IMR-90 (cell line): ENCODE data around the gene IL17RE. TPM values are rescaled to one million over a fixed set of nuclear protein-coding genes. Genes with fewer than 3 reads are reported as not detected.
A peak's percentile ranks its signal among the peaks of the same experiment; 100 is the strongest.

Experiments used
- ATAC-seq: fragments of 200-7000 bp; cut with Tn5 transposase; 2 replicates; pipeline ENCODE4 v1.9.1; 2020; ENCODE audit warnings: low read depth, mild to moderate bottlenecking, moderate library complexity
- BruUV-seq: library from RNA; stranded (reverse); fragments of 400-500 nt; replicated peaks from 2 replicates; lab custom pipeline; 2021; lab: Mats Ljungman, UMichigan
- CTCF ChIA-PET: fragments of 300-600 bp; formaldehyde crosslinking; extraction: SDS; loops from one replicate; lab custom pipeline; 2021; ENCODE audit warnings: antibody characterized with exemption; lab: Yijun Ruan, JAX
- POLR2A ChIA-PET: fragments of 300-600 bp; sonication (Branson Sonifier 250); formaldehyde crosslinking; loops from one replicate; lab custom pipeline; 2022; ENCODE audit warnings: antibody characterized with exemption; ENCODE audit not compliant: unreplicated experiment; lab: Charles Lee
- DNase-seq: peaks from one replicate; pipeline ENCODE4 v3.0.0; 2013
- H2AFZ ChIP-seq: replicated peaks from 2 replicates; pipeline ENCODE3; 2013; ENCODE audit warnings: low read length, mild to moderate bottlenecking; ENCODE audit not compliant: poor library complexity
- H2AK5ac ChIP-seq: 2 replicates; pipeline ENCODE4 v1.6.1; 2013; ENCODE audit warnings: low read depth, low read length, inconsistent platforms
- H2AK9ac ChIP-seq: replicated peaks from 2 replicates; pipeline ENCODE3; 2013; ENCODE audit warnings: mild to moderate bottlenecking, low read depth, low read length, moderate library complexity; ENCODE audit not compliant: poor library complexity
- H2BK120ac ChIP-seq: 2 replicates; pipeline ENCODE4 v1.6.1; 2013; ENCODE audit warnings: low read depth, low read length, inconsistent platforms
- H2BK15ac ChIP-seq: 3 replicates; pipeline ENCODE4 v1.6.1; 2013; ENCODE audit warnings: low read depth, low read length, inconsistent platforms
- H2BK20ac ChIP-seq: 2 replicates; pipeline ENCODE4 v1.6.1; 2013; ENCODE audit warnings: low read depth, mild to moderate bottlenecking, inconsistent platforms, low read length, moderate library complexity
- H2BK5ac ChIP-seq: 2 replicates; pipeline ENCODE4 v1.6.1; 2013; ENCODE audit warnings: mild to moderate bottlenecking, low read depth, low read length, inconsistent platforms; ENCODE audit not compliant: poor library complexity, severe bottlenecking
- H3K14ac ChIP-seq: replicated peaks from 2 replicates; pipeline ENCODE4 v1.6.1; 2013; ENCODE audit warnings: low read depth, low read length, inconsistent platforms
- H3K18ac ChIP-seq: 2 replicates; pipeline ENCODE4 v1.6.1; 2013; ENCODE audit warnings: low read depth, low read length, control low read depth
- H3K23ac ChIP-seq: 2 replicates; pipeline ENCODE4 v1.6.1; 2013; ENCODE audit warnings: low read depth, low read length, inconsistent platforms
- H3K27ac ChIP-seq: 2 replicates; pipeline ENCODE4 v1.5.1; 2013; ENCODE audit warnings: mild to moderate bottlenecking, control low read depth, low read length; ENCODE audit not compliant: insufficient read depth
- H3K27me3 ChIP-seq: 2 replicates; pipeline ENCODE4 v1.6.1; 2013; ENCODE audit warnings: low read length; ENCODE audit not compliant: control insufficient read depth, insufficient read depth
- H3K36me3 ChIP-seq: 2 replicates; pipeline ENCODE4 v1.6.1; 2013; ENCODE audit warnings: low read length, mixed read lengths; ENCODE audit not compliant: control insufficient read depth, insufficient read depth
- H3K4ac ChIP-seq: 2 replicates; pipeline ENCODE4 v1.6.1; 2013; ENCODE audit warnings: low read depth, low read length, inconsistent platforms
- H3K4me1 ChIP-seq: 2 replicates; pipeline ENCODE4 v1.6.1; 2013; ENCODE audit warnings: low read length, mixed read lengths; ENCODE audit not compliant: control insufficient read depth, insufficient read depth
- H3K4me2 ChIP-seq: 2 replicates; pipeline ENCODE4 v1.6.1; 2013; ENCODE audit warnings: low read depth, mild to moderate bottlenecking, control low read depth, low read length, moderate library complexity
- H3K4me3 ChIP-seq: 2 replicates; pipeline ENCODE4 v1.5.1; 2013; ENCODE audit warnings: low read depth, mild to moderate bottlenecking, control low read depth, low read length, moderate library complexity; ENCODE audit not compliant: insufficient read depth
- H3K56ac ChIP-seq: 2 replicates; pipeline ENCODE4 v1.6.1; 2013; ENCODE audit warnings: low read length, inconsistent platforms; ENCODE audit not compliant: insufficient read depth; ENCODE audit errors: extremely low read depth
- H3K79me1 ChIP-seq, 2 experiments: 2 replicates each; pipeline ENCODE4 v1.6.1; 2013; ENCODE audit warnings: low read length in 2 of 2, inconsistent platforms in 1 of 2, low read depth in 1 of 2
- H3K9ac ChIP-seq: 2 replicates; pipeline ENCODE4 v1.6.1; 2013; ENCODE audit warnings: low read depth, low read length, control low read depth
- H3K9me1 ChIP-seq: 2 replicates; pipeline ENCODE4 v1.6.1; 2013; ENCODE audit warnings: low read length, inconsistent platforms; ENCODE audit not compliant: insufficient read depth
- H3K9me3 ChIP-seq: 2 replicates; pipeline ENCODE4 v1.6.1; 2013; ENCODE audit warnings: low read length; ENCODE audit not compliant: control insufficient read depth, insufficient read depth
- H4K20me1 ChIP-seq: 2 replicates; pipeline ENCODE4 v1.6.1; 2013; ENCODE audit warnings: low read length, inconsistent platforms; ENCODE audit not compliant: insufficient read depth
- H4K5ac ChIP-seq: 2 replicates; pipeline ENCODE4 v1.6.1; 2013; ENCODE audit warnings: mild to moderate bottlenecking, low read depth, low read length, control low read depth
- H4K8ac ChIP-seq, 2 experiments: 2 replicates each; pipeline ENCODE4 v1.6.1; 2013; ENCODE audit warnings: low read depth in 2 of 2, low read length in 2 of 2, control low read depth in 1 of 2, inconsistent platforms in 1 of 2
- H4K91ac ChIP-seq: 2 replicates; pipeline ENCODE4 v1.6.1; 2013; ENCODE audit warnings: low read depth, low read length, inconsistent platforms; ENCODE audit not compliant: insufficient read depth
- CEBPB ChIP-seq: IDR thresholded peaks from 2 replicates; pipeline ENCODE4 v1.6.1; 2012; ENCODE audit warnings: low read depth, low read length, improper control_type of control experiment
- MXI1 ChIP-seq: IDR thresholded peaks from 2 replicates; pipeline ENCODE4 v1.6.1; 2012; ENCODE audit warnings: low read depth, mild to moderate bottlenecking, low read length, moderate library complexity, borderline replicate concordance
- SMC3 ChIP-seq: fragments of 150-350 bp; IDR thresholded peaks from 2 replicates; pipeline ENCODE4 v1.6.1; 2016; ENCODE audit warnings: low read depth, mild to moderate bottlenecking, antibody characterized with exemption, low read length, moderate library complexity
- WGBS, 2 experiments: methylation state at CpG; one replicate each; pipeline versions ENCODE4 v1.1.5 to v1.1.7; 2013; ENCODE audit warnings: missing lambda C conversion rate in 2 of 2; ENCODE audit not compliant: insufficient read length in 1 of 2; ENCODE audit errors: extremely low coverage in 2 of 2; 5-methylcytosine and 5-hydroxymethylcytosine counted together
- dilution Hi-C: fragments of 300-500 bp; cut with HindIII; formaldehyde crosslinking; loops from one replicate; pipeline ENCODE4 v1.14.3; 2018; ENCODE audit warnings: low sequenced_read_pairs; ENCODE audit not compliant: unreplicated experiment
- in situ Hi-C: fragments of 300-500 bp; cut with MboI; formaldehyde crosslinking; loops from 3 replicates; pipeline ENCODE4 v1.14.3; 2019; ENCODE audit warnings: low sequenced_read_pairs, inconsistent platforms, mixed read lengths
- intact Hi-C: fragments of 100-400 bp; cut with micrococcal nuclease; formaldehyde crosslinking; loops from 2 replicates; pipeline ENCODE4 v1.10.0; 2022
- polyA plus RNA-seq, 3 experiments: library from polyadenylated mRNA; depleted of rRNA; stranded (reverse); fragments of >200 nt; gene quantifications; 2 replicates each; pipeline ENCODE4 v1.2.3, GENCODE V29; 2012; ENCODE audit warnings: low replicate concordance in 1 of 3
- total RNA-seq: library from RNA; depleted of rRNA; stranded (reverse); fragments of >200 nt; gene quantifications from 2 replicates; pipeline ENCODE4 v1.2.3, GENCODE V29; 2012

The IL17RE gene
- total and polyA plus RNA-seq, 2 of the 4 experiments (the other 2 are of a cell fraction): 0.90 to 7.2 TPM

DNA sequence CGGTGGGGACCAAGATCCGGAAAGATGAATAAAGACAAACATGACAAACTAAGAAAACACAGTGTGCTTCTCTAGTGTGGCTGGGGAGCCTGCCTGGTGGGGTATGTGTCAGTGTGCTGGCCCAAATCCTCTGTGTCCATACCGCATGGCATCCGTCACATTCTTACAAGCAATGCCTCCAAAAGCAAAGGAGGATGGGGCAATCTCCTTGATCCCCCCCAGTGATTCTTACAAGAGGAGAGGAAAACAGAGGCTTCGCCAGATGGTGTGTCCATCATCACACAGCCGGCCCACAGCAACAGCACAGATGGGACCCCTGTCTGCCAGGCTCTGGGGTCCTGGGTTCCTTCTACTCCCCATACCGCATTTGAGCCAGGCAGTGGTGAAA lies 13.7 kb downstream of the IL17RE start:
- peak overlapping the region; percentile 61 for H2BK20ac ChIP-seq
- peak overlapping the region; percentile 87 for H3K14ac ChIP-seq
- H2BK120ac ChIP-seq: peak overlapping the region; percentile 68
- peaks cover 11% of the 10 kb centered on the region for H3K9me1 ChIP-seq
- ATAC-seq: no peak
- WGBS, 2 experiments: no CpG with 5 or more reads among the region's 7 CpGs
- dilution Hi-C loops: no loop called here
- peak overlapping the region; percentile 57 for H3K18ac ChIP-seq
- peak overlapping the region; percentile 96 for H2AK9ac ChIP-seq
- POLR2A ChIA-PET: interaction anchor here (0.5 kb wide), 1 partner anchor 26 kb away, joined by 3 read pairs; the partner anchor contains the start of gene JAGN1
- no peaks in the 10 kb centered on the region for H3K9me3 ChIP-seq
- peak overlapping the region; percentile 86 for H3K4me2 ChIP-seq
- peak overlapping the region; percentile 73 to 98 for H4K8ac ChIP-seq
- intact Hi-C loops: loop anchor here (5.0 kb wide), 1 partner anchor 199 kb away; no protein-coding TSS in a partner anchor
- peak overlapping the region; percentile 58 for H3K27ac ChIP-seq
- H4K5ac ChIP-seq: peak overlapping the region; percentile 88
- H2BK15ac ChIP-seq: peak overlapping the region; percentile 31; the same call in 2 of the 3 replicates
- peaks cover 2% of the 10 kb centered on the region; the same call in 1 of the 2 replicates for H3K36me3 ChIP-seq
- CTCF ChIA-PET: interaction anchor here (0.6 kb wide), 1 partner anchor 335 kb away, joined by 6 read pairs; no protein-coding TSS in a partner anchor
- H2AFZ ChIP-seq: peak overlapping the region; percentile 88
- peak overlapping the region; percentile 96; the same call in 1 of the 2 replicates for H2AK5ac ChIP-seq
- peak overlapping the region; percentile 56 for H4K91ac ChIP-seq
- H2BK5ac ChIP-seq: peak overlapping the region; percentile 57
- H3K23ac ChIP-seq: peak overlapping the region; percentile 90
- no TSS peak for BruUV-seq
- TF ChIP-seq SMC3: no peak
- peak; percentile 36; the same call in 1 of the 2 replicates for TF ChIP-seq CEBPB
- peak; percentile 57; the same call in 1 of the 2 replicates for TF ChIP-seq MXI1
- peak overlapping the region; percentile 58 for H3K9ac ChIP-seq
- H3K56ac ChIP-seq: 0 out of 2 replicates have a peak overlapping the region, but pooled peaks have one; percentile 34
- H4K20me1 ChIP-seq: no peaks in the 10 kb centered on the region
- peaks cover 32% of the 10 kb centered on the region for H3K4me1 ChIP-seq
- peak overlapping the region; percentile 96 for H3K4ac ChIP-seq
- H3K4me3 ChIP-seq: peak overlapping the region; percentile 26; the same call in 1 of the 2 replicates
- in situ Hi-C loops: no loop called here
- no peaks in the 10 kb centered on the region for H3K27me3 ChIP-seq
- DNase-seq: peak; percentile 48
- peaks cover 7 to 38% of the 10 kb centered on the region in 2 experiments; a peak in 3 of 4 replicates for H3K79me1 ChIP-seq
